Caco-2 (cell line): ENCODE measurements around the gene ERGIC1. TPM values are rescaled to one million over a fixed set of nuclear protein-coding genes. Genes with fewer than 3 reads are reported as not detected.

Experiments used
- BruUV-seq: library from RNA; stranded (reverse); fragments of 400-500 nt; replicated peaks from 2 replicates; lab custom pipeline; 2021; lab: Mats Ljungman, UMichigan
- CTCF ChIA-PET: fragments of 300-600 bp; sonication (Branson Sonifier 250); formaldehyde crosslinking; loops from one replicate; lab custom pipeline; 2022; ENCODE audit warnings: antibody characterized with exemption; lab: Charles Lee
- POLR2A ChIA-PET: fragments of 300-600 bp; sonication (Branson Sonifier 250); formaldehyde crosslinking; loops from one replicate; lab custom pipeline; 2022; ENCODE audit warnings: antibody characterized with exemption; lab: Charles Lee
- DNase-seq, 2 experiments: peaks; one replicate each; pipeline versions ENCODE4 v3.0.0 to v3.0.0-alpha.2; 2020 to 2022
- H3K27me3 ChIP-seq: replicated peaks from 2 replicates; pipeline ENCODE4 v1.6.0; 2011; ENCODE audit warnings: low read length; ENCODE audit not compliant: control insufficient read depth, insufficient read depth
- H3K36me3 ChIP-seq: 2 replicates; pipeline ENCODE4 v1.5.1; 2011; ENCODE audit warnings: low read length; ENCODE audit not compliant: control insufficient read depth, insufficient read depth
- H3K4me1 ChIP-seq: fragments of 250-450 bp; sonication (Bioruptor Pico); 2 replicates; pipeline ENCODE4 v1.5.1; 2020; ENCODE audit warnings: mild to moderate bottlenecking
- H3K4me3 ChIP-seq: 2 replicates; pipeline ENCODE4 v1.5.1; 2011; ENCODE audit warnings: low read depth, mild to moderate bottlenecking, control low read depth, low read length
- H3K9me3 ChIP-seq: fragments of 250-450 bp; sonication (Bioruptor Pico); 2 replicates; pipeline ENCODE4 v1.5.1; 2020; ENCODE audit warnings: mild to moderate bottlenecking, moderate library complexity
- H3K27ac Mint-ChIP-seq: one replicate; pipeline ENCODE4 v1.8.0; 2022; ENCODE audit warnings: mixed read lengths; ENCODE audit not compliant: unreplicated experiment
- H3K27me3 Mint-ChIP-seq: one replicate; pipeline ENCODE4 v1.8.0; 2022; ENCODE audit warnings: mixed read lengths; ENCODE audit not compliant: insufficient read depth, unreplicated experiment
- H3K36me3 Mint-ChIP-seq: one replicate; pipeline ENCODE4 v1.8.0; 2022; ENCODE audit warnings: mild to moderate bottlenecking, mixed read lengths; ENCODE audit not compliant: insufficient read depth, unreplicated experiment
- H3K4me1 Mint-ChIP-seq: one replicate; pipeline ENCODE4 v1.8.0; 2022; ENCODE audit warnings: low read depth, mixed read lengths; ENCODE audit not compliant: unreplicated experiment
- H3K4me3 Mint-ChIP-seq: one replicate; pipeline ENCODE4 v1.8.0; 2022; ENCODE audit warnings: mild to moderate bottlenecking, moderate library complexity, mixed read lengths; ENCODE audit not compliant: unreplicated experiment
- H3K9me3 Mint-ChIP-seq: one replicate; pipeline ENCODE4 v1.8.0; 2022; ENCODE audit warnings: mixed read lengths; ENCODE audit not compliant: unreplicated experiment
- CTCF ChIP-seq, 2 experiments: fragments of 200-600 bp in 1 of 2; IDR thresholded peaks; 1 replicate in 1 of 2; 2 replicates in 1 of 2; pipeline versions ENCODE4 v1.5.1 to v1.8.0; 2011 to 2022; ENCODE audit warnings: antibody characterized with exemption in 1 of 2, control low read depth in 1 of 2, inconsistent platforms in 1 of 2, low read depth in 1 of 2, low read length in 1 of 2, mild to moderate bottlenecking in 1 of 2, moderate library complexity in 1 of 2; ENCODE audit not compliant: insufficient read depth in 1 of 2, severe bottlenecking in 1 of 2, unreplicated experiment in 1 of 2
- intact Hi-C: fragments of 100-400 bp; cut with micrococcal nuclease; formaldehyde crosslinking; loops from one replicate; pipeline ENCODE4 v1.10.0; 2022; ENCODE audit not compliant: unreplicated experiment
- total RNA-seq: library from RNA; stranded (reverse); gene quantifications from 2 replicates; pipeline ENCODE4 v1.2.3, GENCODE V29; 2022

ERGIC1 gene
- total RNA-seq, 1 experiment from 2014 or later, result 161 TPM

- DNase-seq, result no peak
- Mint-ChIP-seq H3K36me3 (no peaks in the 10 kb centered on the region), H3K4me1 (peaks cover 10% of the 10 kb centered on the region), H3K4me3 (no peak overlapping the region), H3K27ac (no peak overlapping the region), H3K27me3 (no peaks in the 10 kb centered on the region), H3K9me3 (peaks cover 14% of the 10 kb centered on the region)
- TF ChIP-seq CTCF (IDR thresholded peaks at IDR 0.05; ENCODE audit: insufficient read depth in 1 of 2, low read depth in 1 of 2, low read length in 1 of 2, severe bottlenecking in 1 of 2, unreplicated experiment in 1 of 2), result no peak
- ChIA-PET CTCF (no interaction called here), POLR2A (no interaction called here)
- Histone ChIP-seq H3K9me3 (peaks cover 8% of the 10 kb centered on the region), H3K36me3 (no peaks in the 10 kb centered on the region), H3K4me1 (no peaks in the 10 kb centered on the region), H3K4me3 (no peak overlapping the region), H3K27me3 (no peaks in the 10 kb centered on the region)
- intact Hi-C loops, result no loop called here
- BruUV-seq, result no TSS peak
Measured at GRCh38 chr5:172821340-172821985, 12.6 kb upstream of the ERGIC1 start.

- no TSS peak for BruUV-seq
- Histone ChIP-seq H3K27me3 (no peaks in the 10 kb centered on the region), H3K9me3 (peaks cover 8% of the 10 kb centered on the region), H3K4me1 (peaks cover 10% of the 10 kb centered on the region; the same call in 1 of the 2 replicates), H3K4me3 (no peak overlapping the region), H3K36me3 (no peaks in the 10 kb centered on the region)
- no peak for DNase-seq
- peaks cover 19% of the 10 kb centered on the region for H3K9me3 Mint-ChIP-seq
- ChIA-PET POLR2A (no interaction called here), CTCF (no interaction called here)
- intact Hi-C loops, result no loop called here
- H3K27ac Mint-ChIP-seq, result no peak overlapping the region
- H3K4me3 Mint-ChIP-seq, result no peak overlapping the region
- H3K36me3 Mint-ChIP-seq, result no peaks in the 10 kb centered on the region
- H3K27me3 Mint-ChIP-seq, result no peaks in the 10 kb centered on the region
- H3K4me1 Mint-ChIP-seq, result peaks cover 13% of the 10 kb centered on the region
- no peak for TF ChIP-seq CTCF (IDR thresholded peaks at IDR 0.05; ENCODE audit: insufficient read depth in 1 of 2, low read depth in 1 of 2, low read length in 1 of 2, severe bottlenecking in 1 of 2, unreplicated experiment in 1 of 2)
Measured at GRCh38 chr5:172823840-172824362, 10.2 kb upstream of the ERGIC1 start.

- Mint-ChIP-seq H3K27ac (no peak overlapping the region), H3K4me1 (peaks cover 16% of the 10 kb centered on the region), H3K36me3 (no peaks in the 10 kb centered on the region), H3K4me3 (no peak overlapping the region), H3K27me3 (no peaks in the 10 kb centered on the region), H3K9me3 (peaks cover 19% of the 10 kb centered on the region)
- H3K4me1 ChIP-seq, result peaks cover 16% of the 10 kb centered on the region
- H3K9me3 ChIP-seq, result peaks cover 8% of the 10 kb centered on the region
- TF ChIP-seq CTCF (IDR thresholded peaks at IDR 0.05; ENCODE audit: insufficient read depth in 1 of 2, low read depth in 1 of 2, low read length in 1 of 2, severe bottlenecking in 1 of 2, unreplicated experiment in 1 of 2), result no peak
- intact Hi-C loops, result no loop called here
- BruUV-seq, result no TSS peak
- H3K36me3 ChIP-seq, result no peaks in the 10 kb centered on the region
- DNase-seq, result no peak
- ChIA-PET CTCF (no interaction called here), POLR2A (no interaction called here)
- H3K27me3 ChIP-seq, result no peaks in the 10 kb centered on the region
- no peak overlapping the region for H3K4me3 ChIP-seq
Measured at GRCh38 chr5:172825610-172826204, 8.3 kb upstream of the ERGIC1 start.
